IPS-15b (cell line): Measurements from ENCODE around the gene LBR.
A peak's percentile ranks its signal among the peaks of the same experiment; 100 is the strongest.

Experiments
- H3K27me3 ChIP-seq: one replicate; pipeline ENCODE4 v1.6.1; 2013; ENCODE audit warnings: low read length; ENCODE audit not compliant: control insufficient read depth, insufficient read depth
- H3K36me3 ChIP-seq: one replicate; pipeline ENCODE4 v1.6.1; 2013; ENCODE audit warnings: low read length; ENCODE audit not compliant: control insufficient read depth, insufficient read depth
- H3K4me1 ChIP-seq: one replicate; pipeline ENCODE4 v1.6.1; 2013; ENCODE audit warnings: mild to moderate bottlenecking, low read length; ENCODE audit not compliant: control insufficient read depth, insufficient read depth
- H3K4me3 ChIP-seq: one replicate; pipeline ENCODE4 v1.5.1; 2013; ENCODE audit warnings: low read depth, low read length
- H3K9ac ChIP-seq: one replicate; pipeline ENCODE4 v1.6.1; 2013; ENCODE audit warnings: low read depth, mild to moderate bottlenecking, low read length
- H3K9me3 ChIP-seq: one replicate; pipeline ENCODE4 v1.6.1; 2013; ENCODE audit warnings: mild to moderate bottlenecking, low read length; ENCODE audit not compliant: control insufficient read depth, insufficient read depth

The LBR gene

GRCh38 chr1:225470211-225471108, 42.6 kb upstream of the LBR start:
- Histone ChIP-seq H3K36me3 (no peaks in the 10 kb centered on the region), H3K4me1 (peaks cover 6% of the 10 kb centered on the region), H3K9ac (no peak overlapping the region), H3K27me3 (no peaks in the 10 kb centered on the region), H3K9me3 (no peaks in the 10 kb centered on the region), H3K4me3 (no peak overlapping the region)

DNA sequence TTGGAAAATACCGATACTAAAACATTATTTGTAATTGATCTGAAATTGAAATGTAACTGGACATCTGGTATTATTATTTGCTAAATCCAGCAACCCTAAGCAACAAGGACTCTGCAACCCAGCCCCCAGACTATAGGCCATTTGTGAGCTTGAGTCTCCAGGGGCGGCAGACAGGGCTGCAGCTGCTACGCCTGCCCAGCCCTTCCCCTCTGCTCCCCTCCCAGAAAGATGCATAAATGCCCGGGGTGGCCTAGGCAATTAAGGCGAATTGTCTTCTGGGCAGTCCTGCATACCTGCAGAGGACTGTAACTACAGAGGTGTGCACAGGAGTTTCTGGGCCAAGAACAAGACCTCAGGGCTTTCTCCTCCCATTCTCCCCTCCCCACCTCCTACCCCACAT, 41.2 kb upstream of the LBR start:
- Histone ChIP-seq H3K9ac (no peak overlapping the region), H3K4me3 (no peak overlapping the region), H3K9me3 (no peaks in the 10 kb centered on the region), H3K27me3 (no peaks in the 10 kb centered on the region), H3K36me3 (no peaks in the 10 kb centered on the region), H3K4me1 (peaks cover 12% of the 10 kb centered on the region)

DNA sequence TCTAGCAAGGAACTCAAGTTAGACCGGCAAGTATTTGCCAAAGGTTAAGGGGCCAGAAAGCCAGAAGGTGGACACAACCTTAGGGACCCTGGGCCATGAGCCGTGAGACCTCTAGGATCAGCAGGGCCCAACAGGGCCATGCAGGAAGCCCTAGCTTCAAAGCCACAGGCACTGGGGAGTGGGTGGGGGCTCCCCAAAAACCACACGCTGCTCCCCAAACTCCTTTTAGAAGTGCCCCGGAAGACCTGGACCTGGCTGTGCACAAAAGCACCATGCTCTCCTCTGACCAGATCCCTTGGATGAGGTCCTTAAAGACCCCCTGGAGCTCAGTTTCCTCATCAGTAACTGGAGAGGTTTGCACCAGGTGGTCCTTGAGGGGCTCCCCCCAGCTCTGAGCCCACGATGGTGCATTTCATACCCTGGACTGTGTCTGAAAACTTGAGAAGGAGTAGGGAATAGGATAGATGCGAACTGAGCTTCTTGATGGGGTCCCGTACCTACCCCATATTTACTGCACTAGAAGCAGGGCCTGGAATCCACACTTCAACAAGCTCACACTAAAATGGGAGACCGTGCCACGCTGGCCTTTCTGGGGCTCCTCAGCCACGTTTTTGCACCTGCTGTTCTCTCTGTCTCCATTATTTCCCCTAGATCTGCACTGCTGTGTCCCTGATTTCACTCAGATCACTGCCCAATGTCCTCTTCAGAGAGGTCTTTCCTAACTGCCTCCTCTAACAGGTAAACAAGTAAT, 40.6 kb upstream of the LBR start:
- H3K9ac ChIP-seq: no peak overlapping the region
- no peaks in the 10 kb centered on the region for H3K36me3 ChIP-seq
- H3K4me1 ChIP-seq: peaks cover 15% of the 10 kb centered on the region
- no peaks in the 10 kb centered on the region for H3K27me3 ChIP-seq
- H3K4me3 ChIP-seq: no peak overlapping the region
- H3K9me3 ChIP-seq: no peaks in the 10 kb centered on the region

DNA sequence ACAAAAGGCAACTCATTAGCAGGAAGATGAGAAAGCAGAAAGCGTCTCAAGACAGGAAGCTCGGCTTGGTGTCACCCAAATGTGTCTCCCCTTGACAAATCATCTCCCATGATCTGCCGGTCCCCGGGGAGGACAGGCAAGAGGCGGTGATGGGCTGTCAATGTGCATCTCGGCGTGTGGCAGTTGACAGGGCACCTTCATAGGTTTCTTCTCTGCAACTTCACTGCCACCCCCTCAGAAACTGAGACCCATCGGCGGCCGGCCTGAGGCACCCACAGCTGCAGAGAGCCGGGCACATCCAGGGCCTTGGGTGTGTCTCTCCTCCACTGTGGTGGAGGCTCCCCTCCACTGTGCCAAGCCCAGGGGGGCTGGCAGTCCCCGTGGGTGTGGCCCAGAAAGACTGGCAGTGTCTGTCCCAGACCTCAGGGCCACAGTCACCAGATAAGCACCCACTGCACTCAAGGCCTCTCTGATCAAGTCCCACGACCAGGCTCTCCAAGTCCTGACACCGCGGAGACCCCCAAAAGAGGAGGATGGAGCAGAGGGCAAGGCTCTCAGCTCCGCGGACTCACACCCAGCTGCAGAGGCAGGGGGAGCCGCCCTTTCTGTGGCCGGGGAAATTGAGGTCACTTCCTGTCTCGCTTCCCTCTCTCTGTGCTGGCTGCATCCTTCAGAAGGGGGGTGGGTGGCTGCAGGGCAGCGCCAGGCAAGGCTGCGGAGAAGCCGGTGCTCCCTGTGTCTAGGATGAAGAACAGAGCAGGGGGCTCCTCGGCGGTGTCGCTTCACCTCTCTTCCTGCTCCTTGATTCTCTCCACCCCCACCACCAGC, 39.6 kb upstream of the LBR start:
- no peaks in the 10 kb centered on the region for H3K27me3 ChIP-seq
- no peaks in the 10 kb centered on the region for H3K36me3 ChIP-seq
- peaks cover 16% of the 10 kb centered on the region for H3K4me1 ChIP-seq
- no peak overlapping the region for H3K9ac ChIP-seq
- no peaks in the 10 kb centered on the region for H3K9me3 ChIP-seq
- H3K4me3 ChIP-seq: no peak overlapping the region

DNA sequence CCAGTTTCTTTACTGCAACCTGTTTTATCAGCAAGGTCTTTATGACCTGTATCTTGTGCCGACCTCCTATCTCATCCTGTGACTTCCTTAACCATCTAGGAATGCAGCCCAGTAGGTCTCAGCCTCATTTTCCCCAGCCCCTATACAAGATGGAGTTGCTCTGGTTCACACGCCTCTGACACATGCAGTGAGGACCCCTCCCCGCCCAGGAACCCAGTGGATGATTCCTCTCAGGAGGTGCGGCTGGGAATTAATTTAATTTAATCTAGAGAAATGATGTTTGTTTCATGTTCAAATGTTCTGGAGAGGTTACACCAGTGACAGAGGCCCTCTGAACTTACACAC, 39.0 kb upstream of the LBR start:
- Histone ChIP-seq H3K9me3 (no peaks in the 10 kb centered on the region), H3K36me3 (no peaks in the 10 kb centered on the region), H3K9ac (no peak overlapping the region), H3K4me3 (no peak overlapping the region), H3K4me1 (peaks cover 16% of the 10 kb centered on the region), H3K27me3 (no peaks in the 10 kb centered on the region)

DNA sequence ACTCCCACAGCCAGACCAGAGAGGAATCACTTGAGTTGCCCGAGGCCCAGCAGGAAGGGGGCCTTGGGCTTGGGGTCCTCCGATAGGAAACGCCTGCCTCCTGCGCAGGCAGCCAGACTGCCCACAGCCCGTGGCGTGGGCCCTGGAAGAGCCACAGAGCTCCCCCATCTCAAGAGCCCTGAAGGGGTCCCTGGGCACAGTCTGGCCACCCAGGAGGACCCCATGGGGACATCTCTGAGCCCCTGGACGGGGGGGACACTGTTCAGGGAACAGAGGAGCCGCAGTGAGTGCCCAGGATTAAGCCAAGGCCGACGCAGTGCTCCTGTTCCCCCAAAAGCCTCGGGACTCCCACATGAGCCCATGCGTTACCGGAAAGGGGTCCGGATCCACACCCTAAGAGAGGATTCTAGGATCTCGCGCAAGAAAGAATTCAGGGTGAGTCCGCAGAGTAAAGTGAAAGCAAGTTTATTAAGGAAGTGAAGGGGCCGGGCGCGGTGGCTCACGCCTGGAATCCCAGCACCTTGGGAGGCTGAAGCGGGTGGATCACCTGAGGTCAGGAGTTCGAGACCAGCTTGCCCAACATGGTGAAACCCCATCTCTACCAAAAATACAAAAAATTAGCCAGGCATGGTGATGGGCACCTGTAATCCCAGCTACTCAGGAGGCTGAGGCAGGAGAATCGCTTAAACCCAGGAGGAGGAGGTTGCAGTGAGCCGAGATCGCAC, 38.1 kb upstream of the LBR start:
- no peaks in the 10 kb centered on the region for H3K36me3 ChIP-seq
- H3K9me3 ChIP-seq: no peaks in the 10 kb centered on the region
- no peak overlapping the region for H3K9ac ChIP-seq
- H3K4me1 ChIP-seq: peaks cover 19% of the 10 kb centered on the region
- H3K27me3 ChIP-seq: no peaks in the 10 kb centered on the region
- H3K4me3 ChIP-seq: no peak overlapping the region

GRCh38 chr1:225464851-225465792, 37.3 kb upstream of the LBR start:
- Histone ChIP-seq H3K4me3 (no peak overlapping the region), H3K36me3 (no peaks in the 10 kb centered on the region), H3K27me3 (no peaks in the 10 kb centered on the region), H3K4me1 (peaks cover 19% of the 10 kb centered on the region), H3K9ac (peak overlapping the region; percentile 50), H3K9me3 (no peaks in the 10 kb centered on the region)

- Histone ChIP-seq H3K9ac (no peak overlapping the region), H3K36me3 (no peaks in the 10 kb centered on the region), H3K4me1 (peaks cover 19% of the 10 kb centered on the region), H3K27me3 (no peaks in the 10 kb centered on the region), H3K9me3 (no peaks in the 10 kb centered on the region), H3K4me3 (no peak overlapping the region)
Observed at GRCh38 chr1:225462714-225463574, 35.1 kb upstream of the LBR start.

GRCh38 chr1:225462429-225462713, 34.5 kb upstream of the LBR start:
- Histone ChIP-seq H3K36me3 (no peaks in the 10 kb centered on the region), H3K4me3 (no peak overlapping the region), H3K9me3 (no peaks in the 10 kb centered on the region), H3K9ac (no peak overlapping the region), H3K4me1 (peaks cover 19% of the 10 kb centered on the region), H3K27me3 (no peaks in the 10 kb centered on the region)
